HG02885 (cell line): ENCODE measurements around the gene HPD.

Experiments
- ATAC-seq: cut with Tn5 transposase; IDR thresholded peaks from one replicate; pipeline ENCODE4 v1.9.1; 2021; ENCODE audit warnings: mild to moderate bottlenecking; ENCODE audit not compliant: unreplicated experiment, poor library complexity

The HPD gene

GRCh38 chr12:121830134-121830533 is 28.5 kb downstream of the HPD start:
- ATAC-seq, result no peak

GRCh38 chr12:121829250-121829918 is 29.3 kb downstream of the HPD start:
- no peak for ATAC-seq

DNA sequence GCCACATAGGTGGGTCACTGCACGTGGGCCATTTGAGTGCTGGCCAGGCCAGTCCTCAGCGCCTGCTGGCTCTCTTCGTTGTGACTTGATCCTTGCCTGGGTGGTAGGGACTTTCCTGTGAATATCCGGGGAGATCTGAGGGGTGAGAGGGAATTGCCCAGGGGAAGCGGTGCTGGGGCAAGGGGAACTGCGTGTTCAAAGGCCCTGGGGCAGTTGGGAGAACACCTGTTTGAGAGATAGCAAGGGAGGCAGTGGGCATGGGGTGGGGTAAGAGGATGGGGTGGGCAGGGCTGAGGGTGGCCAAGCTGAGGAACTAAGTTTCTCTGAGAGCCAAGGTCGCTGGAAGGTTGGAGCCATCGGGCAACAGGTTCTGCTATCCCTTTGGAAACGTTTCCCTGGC is 29.8 kb downstream of the HPD start:
- no peak for ATAC-seq

- no peak for ATAC-seq
Observed at GRCh38 chr12:121828306-121828705, 30.4 kb downstream of the HPD start.

GRCh38 chr12:121827351-121828099 is 31.1 kb downstream of the HPD start:
- no peak for ATAC-seq

DNA sequence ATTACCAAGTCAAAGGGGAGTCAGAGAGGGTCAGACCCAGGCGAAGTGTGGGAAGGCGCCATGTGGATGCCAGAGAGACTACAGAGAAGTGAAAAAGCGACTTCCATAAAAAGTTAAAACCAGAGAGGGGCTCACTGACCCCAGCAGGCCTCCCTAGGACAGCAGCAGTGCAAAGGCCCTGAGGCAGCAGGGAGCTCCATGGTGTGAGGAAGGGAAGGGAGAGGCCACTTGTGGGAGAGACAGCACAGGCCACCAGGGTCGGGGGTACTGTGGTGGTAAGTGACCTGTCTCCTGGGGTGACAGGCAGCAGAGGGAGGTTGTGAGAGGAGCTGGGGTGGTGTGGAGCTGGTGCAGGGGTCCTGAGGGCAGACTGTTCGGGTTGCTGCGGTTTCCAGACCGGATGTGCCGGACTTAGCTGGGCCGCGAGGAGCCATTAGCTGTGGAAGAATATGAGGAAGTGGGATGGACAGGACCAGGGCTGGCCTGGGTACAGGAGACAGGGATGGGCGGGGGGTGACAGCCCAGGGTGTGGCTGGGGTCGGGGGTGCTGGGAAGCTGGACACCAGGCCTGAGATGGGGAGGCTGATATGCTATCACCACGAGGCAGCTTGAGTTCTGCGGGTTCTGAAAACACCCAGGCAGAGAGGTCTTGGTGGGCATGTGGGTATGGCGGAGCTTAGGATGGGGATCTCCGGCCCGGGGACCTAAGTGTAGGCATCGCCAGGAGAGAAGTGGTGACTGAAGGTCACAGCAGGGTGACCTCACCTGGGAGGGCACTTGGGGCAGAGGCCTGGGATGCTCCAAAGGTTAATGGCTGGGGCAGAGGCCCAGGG is 32.1 kb downstream of the HPD start:
- no peak for ATAC-seq

DNA sequence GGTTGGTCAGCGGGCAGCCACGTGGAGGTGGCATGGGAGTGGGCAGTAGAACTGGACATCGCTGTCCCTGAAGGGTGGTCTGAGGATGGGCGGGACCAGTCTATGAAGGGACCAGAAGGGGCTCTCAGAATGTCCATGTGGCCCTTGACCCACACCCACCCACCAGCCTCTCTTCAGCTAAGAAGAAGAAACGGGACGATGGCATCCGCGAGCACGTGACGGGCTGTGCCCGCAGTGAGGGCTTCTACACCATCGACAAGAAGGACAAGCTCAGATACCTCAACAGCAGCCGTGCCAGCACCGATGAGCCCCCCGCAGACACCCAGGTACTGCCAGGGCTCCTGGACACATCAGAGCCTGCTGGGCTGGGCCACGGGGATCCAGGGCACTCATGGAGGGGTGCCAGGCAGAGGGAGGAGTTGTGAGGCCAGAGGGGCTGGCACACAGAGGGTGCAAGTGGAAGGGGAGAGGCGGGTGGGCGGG is 33.6 kb downstream of the HPD start:
- ATAC-seq, result no peak

GRCh38 chr12:121823727-121824115 is 34.9 kb downstream of the HPD start:
- ATAC-seq, result no peak

GRCh38 chr12:121823101-121823726 is 35.4 kb downstream of the HPD start:
- no peak for ATAC-seq

- ATAC-seq, result no peak
Observed at GRCh38 chr12:121822393-121823100, 36.1 kb downstream of the HPD start.

- no peak for ATAC-seq
Observed at GRCh38 chr12:121820056-121820455, 38.6 kb downstream of the HPD start.

DNA sequence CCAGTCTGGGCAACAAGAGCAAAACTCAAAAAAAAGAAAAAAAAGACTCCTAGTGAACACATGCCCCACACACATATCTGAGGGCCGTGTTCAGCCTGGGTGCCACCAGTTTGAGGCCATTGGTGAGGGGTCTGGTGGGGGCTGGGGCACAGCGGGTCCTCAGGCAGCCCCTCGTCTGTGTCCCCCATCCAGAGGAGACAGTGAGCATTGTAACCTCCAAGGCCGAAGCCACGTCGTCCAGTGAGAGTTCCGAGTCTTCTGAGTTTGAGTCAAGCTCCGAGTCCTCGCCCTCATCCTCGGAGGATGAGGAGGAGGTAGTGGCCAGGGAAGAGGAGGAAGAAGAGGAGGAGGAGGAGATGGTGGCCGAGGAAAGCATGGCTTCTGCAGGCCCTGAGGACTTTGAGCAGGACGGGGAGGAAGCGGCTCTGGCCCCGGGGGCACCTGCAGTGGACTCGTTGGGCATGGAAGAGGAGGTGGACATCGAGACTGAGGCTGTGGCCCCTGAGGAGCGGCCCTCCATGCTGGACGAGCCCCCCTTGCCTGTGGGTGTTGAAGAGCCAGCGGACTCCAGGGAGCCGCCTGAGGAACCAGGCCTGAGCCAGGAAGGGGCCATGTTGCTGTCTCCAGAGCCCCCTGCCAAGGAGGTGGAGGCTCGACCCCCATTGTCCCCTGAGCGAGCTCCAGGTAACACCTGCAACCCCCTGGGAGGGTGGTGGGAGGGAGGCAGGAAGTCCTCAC is 39.3 kb downstream of the HPD start:
- no peak for ATAC-seq

DNA sequence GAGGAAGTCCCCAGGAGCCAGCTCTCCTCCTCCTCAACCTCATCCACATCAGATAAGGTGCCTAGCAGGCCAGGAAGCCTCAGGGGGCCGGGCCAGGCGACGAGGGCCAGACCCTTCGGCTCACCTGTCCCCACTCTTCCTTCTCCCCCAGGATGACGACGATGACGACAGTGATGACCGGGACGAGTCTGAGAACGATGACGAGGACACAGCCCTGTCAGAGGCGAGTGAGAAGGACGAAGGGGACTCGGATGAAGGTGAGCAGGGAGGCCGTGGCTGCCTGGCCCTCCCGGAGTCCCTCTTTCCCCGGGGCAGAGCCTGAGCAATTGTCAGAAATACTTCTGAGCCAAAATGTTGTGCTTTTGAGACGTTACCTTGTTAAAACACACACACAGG is 41.0 kb downstream of the HPD start:
- ATAC-seq, result no peak

DNA sequence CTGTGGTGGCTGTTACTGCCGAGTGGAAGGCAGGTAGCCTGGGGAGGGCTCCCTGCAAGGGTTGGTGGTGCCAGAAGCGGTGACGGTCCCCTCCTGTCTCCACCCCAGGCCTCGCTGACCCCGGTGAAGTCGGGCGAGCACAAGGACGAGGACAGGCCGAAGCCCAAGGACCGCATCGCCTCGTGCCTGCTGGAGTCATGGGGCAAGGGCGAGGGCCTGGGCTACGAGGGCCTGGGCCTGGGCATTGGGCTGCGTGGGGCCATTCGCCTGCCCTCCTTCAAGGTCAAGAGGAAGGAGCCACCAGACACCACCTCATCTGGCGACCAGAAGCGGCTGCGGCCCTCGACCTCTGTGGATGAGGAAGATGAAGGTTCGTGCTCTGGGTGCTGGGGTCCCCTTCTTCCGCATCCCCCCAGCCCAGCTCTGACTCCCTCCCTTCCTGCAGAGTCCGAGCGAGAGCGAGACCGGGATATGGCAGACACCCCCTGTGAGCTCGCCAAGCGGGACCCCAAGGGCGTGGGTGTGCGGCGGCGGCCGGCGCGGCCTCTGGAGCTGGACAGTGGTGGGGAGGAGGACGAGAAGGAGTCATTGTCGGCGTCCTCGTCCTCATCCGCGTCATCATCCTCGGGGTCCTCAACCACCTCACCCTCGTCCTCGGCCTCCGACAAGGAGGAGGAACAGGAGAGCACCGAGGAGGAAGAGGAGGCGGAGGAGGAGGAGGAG is 41.6 kb downstream of the HPD start:
- no peak for ATAC-seq

GRCh38 chr12:121815263-121815662 is 43.4 kb downstream of the HPD start:
- no peak for ATAC-seq

DNA sequence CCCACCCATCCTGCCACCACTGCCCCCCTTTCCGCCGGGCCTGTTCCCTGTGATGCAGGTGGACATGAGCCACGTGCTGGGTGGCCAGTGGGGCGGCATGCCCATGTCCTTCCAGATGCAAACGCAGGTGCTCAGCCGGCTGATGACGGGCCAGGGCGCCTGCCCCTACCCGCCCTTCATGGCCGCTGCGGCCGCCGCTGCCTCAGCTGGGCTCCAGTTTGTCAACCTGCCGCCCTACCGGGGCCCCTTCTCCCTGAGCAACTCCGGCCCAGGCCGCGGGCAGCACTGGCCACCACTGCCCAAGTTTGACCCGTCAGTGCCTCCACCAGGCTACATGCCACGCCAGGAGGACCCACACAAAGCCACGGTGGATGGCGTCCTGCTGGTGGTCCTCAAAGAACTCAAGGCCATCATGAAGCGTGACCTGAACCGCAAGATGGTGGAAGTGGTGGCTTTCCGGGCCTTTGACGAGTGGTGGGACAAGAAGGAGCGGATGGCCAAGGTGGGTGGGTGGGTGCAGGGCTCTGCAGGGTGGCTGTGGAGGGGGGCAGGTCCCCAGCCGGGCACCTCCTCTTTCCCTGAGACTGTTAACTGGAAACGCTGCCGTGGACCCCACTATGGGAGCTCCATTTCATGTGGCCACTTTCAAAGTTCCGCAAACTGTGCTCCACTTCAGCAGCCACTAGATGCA is 44.1 kb downstream of the HPD start:
- no peak for ATAC-seq

DNA sequence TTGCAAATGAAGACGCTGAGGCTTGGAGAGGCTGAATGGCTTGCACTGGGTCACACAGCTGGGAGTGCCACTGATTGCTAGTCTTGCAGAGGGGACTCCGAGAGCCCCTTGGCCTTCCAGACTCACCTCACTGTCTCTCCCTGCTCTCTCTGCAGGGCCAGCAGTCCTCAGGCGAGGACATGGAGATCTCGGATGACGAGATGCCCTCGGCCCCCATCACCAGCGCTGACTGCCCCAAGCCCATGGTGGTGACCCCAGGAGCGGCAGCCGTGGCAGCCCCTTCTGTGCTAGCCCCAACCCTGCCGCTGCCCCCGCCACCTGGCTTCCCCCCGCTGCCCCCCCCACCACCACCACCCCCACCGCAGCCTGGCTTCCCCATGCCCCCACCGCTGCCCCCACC is 44.7 kb downstream of the HPD start:
- no peak for ATAC-seq
